ENCODE measurements around the gene TEX14.
"Not testable (repeated sequence)": the region's sequence is repeated elsewhere in the genome, so short reads cannot be mapped to it uniquely, and the experiment has no call there.

The TEX14 gene

DNA sequence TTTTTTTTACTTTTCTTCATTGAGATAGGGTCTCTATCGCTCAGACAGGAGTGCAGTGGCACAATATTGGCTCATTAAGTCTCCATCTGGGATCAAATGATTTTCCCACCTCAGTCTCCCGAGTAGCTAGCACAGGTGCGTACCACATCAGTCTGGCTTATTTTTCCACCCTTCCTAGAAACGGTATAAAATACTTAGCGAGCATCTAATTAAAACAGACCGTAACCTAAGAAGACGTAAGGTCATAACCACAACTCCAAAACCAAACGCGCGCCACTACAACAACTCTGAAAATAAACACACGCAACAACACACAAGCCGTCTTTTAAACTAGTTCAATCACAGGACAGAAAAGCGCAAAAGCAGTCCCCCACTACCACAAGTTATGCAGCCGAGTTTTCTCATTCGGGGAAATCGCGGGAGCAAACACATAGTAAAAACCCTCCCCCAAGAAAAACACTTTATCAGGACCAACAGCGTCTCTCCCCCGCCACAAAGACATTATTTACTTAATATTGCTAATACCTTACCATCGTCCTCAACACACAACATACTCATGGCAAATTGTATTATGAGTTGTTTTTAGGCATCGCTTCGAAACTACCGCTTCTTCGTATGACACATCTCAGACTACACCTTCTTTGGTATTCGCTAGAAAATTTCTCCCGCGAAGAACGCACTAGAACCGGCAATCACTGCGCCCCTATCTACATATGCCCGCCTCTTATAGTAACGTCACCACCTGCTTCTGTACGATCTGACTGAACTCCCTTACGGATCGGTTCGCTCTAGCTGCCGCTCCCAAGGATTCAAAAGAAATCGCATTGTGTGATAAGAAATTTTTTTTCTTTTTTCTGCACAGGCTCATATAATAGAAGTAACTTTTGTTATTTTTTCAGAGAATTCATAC is 32.8 kb downstream of the TEX14 start:
- DNase-seq (ENCODE audit: extremely low read depth in 1 of 2, low read depth in 1 of 2), result peak; percentile 39 to 72

DNA sequence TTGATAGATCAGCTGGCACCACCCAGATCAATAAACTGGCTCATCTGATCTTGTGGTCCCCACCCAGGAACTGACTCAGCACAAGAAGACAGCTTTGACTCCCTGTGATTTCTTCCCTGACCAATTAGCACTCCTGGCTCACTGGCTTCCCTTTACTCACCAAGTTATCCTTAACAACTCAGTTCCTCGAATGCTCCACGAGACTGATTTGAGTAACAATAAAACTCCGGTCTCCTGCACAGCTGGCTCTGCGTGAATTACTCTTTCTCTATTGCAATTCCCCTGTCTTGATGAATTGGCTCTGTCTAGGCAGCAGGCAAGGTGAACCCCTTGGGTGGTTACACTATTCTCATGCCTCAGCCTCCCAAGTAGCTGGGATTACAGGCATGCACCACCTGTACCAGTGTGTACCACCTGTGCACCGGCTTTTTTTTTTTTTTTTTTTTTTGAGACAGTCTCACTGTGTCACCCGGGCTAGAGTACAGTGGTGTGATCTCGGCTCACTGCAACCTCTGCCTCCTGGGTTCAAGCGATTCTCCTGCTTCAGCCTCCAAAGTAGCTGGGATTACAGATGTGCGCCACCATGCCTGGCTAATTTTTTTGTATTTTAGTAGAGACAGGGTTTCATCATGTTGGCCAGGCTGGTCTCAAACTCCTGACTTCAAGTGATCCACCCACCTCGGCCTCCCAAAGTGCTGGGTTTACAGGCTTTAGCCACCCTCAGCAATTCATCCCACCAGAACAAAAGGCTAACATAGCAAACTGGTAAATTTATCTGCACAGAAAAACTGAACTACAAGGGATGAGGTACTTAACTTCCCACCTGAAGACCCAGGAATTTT is 33.7 kb downstream of the TEX14 start:
- DNase-seq (ENCODE audit: extremely low read depth in 1 of 2, low read depth in 1 of 2), result not testable (repeated sequence)

- DNase-seq (ENCODE audit: extremely low read depth in 1 of 2, low read depth in 1 of 2), result no peak
Observed at GRCh38 chr17:58648236-58648635, 43.6 kb downstream of the TEX14 start.

DNA sequence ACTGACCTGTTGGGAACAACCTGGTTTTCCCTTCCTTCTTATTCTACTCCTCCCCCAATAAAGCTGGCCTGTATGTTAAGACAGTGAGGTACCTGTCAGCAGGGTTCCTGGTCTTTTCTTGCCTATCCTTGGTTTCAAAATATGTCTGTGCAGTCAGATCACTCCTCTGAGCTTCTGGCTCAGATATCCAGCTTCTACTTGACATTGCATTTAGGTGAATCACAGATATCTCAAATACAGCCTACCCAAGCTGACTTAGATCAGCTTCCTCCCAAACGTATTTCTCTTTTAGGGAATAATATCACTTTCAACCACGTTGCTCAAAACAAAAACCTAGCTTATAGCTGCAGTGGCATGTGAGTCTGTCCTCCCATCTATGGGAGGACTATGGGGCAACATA is 48.7 kb downstream of the TEX14 start:
- DNase-seq (ENCODE audit: extremely low read depth in 1 of 2, low read depth in 1 of 2), result no peak

- DNase-seq (ENCODE audit: extremely low read depth in 1 of 2, low read depth in 1 of 2), result no peak
Observed at GRCh38 chr17:58641887-58642311, 49.9 kb downstream of the TEX14 start.

GRCh38 chr17:58640202-58640601 is 51.6 kb downstream of the TEX14 start:
- DNase-seq (ENCODE audit: extremely low read depth in 1 of 2, low read depth in 1 of 2), result no peak

DNA sequence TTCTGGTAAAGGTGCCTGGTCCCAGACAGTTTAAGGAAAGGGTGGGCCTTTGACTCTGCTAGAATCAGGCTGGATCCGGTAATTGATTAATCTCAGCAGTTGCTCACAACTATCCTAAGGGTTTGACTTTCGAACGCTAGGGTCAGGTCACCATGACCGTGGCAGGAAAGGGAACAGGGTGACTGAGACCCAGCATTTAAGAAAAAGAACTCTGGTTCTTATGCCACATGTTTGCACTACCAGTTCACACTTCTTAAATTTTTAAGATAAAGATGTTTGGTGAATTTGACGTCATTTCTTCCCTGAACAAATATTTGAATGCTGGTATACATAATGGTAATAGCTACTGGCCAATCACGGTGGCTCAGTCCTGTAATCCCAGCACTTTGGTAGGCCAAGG is 52.2 kb downstream of the TEX14 start:
- no peak for DNase-seq (ENCODE audit: extremely low read depth in 1 of 2, low read depth in 1 of 2)

DNA sequence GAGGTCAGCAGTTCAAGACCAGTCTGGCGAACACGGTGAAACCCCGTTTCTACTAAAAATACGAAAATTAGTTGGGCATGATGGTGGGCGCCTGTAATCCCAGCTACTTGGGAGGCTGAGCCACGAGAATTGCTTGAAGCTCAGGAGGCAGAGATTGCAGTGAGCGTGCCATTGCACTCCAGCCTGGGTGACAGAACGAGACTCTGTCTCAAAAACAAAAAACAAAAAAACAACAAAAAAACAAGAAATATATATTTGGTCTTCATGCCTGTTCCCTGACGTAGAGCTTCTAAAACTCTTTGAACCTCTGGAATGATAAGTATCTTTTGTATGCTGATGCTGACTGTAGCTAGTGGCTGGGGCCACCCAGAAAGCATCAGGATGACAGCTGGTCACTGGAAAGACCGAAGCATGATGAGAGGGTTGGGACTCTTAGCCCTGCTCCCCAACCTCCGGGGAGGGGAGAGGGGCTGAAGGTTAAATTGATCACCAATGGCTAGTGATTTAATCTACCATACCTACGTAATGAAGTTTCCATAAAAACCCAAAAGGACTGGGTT is 54.8 kb downstream of the TEX14 start:
- DNase-seq (ENCODE audit: extremely low read depth in 1 of 2, low read depth in 1 of 2), result no peak

- DNase-seq (ENCODE audit: extremely low read depth in 1 of 2, low read depth in 1 of 2), result no peak
Observed at GRCh38 chr17:58632324-58633314, 59.2 kb downstream of the TEX14 start.

DNA sequence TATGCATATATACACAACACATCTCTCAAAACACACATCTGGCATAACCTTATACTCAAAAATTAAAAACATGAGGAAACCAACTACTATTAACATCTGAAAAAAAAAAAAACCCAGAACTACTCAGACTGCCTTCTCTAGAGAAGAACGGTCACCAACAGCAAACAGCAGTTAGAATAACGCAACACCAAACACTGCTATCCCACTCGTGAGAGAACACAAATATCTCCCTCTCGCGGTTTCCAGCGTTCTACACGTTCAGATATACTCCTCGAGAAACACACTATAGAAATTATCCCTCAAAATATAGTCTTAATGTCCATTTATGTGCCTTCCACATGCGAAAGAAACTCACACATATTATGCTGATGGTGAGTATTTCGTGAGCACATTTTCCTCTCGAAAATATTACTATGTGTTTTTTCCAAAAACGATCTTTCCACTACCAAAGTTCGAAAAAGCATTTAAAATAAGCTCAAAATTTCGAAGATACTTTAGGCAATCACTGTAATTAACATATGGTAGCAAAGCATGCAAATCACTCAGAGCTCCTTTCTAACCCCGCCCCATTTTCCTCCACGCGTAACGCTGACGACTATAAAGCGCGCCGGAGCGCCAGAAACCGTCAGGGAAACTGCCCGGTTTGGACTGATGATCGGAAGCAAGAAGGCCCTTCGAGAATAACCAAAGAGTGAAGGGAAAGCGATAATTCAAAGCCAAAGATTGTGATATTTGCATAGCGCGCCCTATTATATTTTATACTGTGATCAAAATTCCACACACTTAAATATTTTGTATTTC is 60.1 kb downstream of the TEX14 start:
- DNase-seq (ENCODE audit: extremely low read depth in 1 of 2, low read depth in 1 of 2), result peak; percentile 82 to 89

GRCh38 chr17:58630883-58631522 is 60.8 kb downstream of the TEX14 start:
- peak; percentile 13 to 38 for DNase-seq (ENCODE audit: extremely low read depth in 1 of 2, low read depth in 1 of 2)

GRCh38 chr17:58626905-58627304 is 64.9 kb downstream of the TEX14 start:
- no peak for DNase-seq (ENCODE audit: extremely low read depth in 1 of 2, low read depth in 1 of 2)

GRCh38 chr17:58624751-58625150 is 67.1 kb downstream of the TEX14 start:
- DNase-seq (ENCODE audit: extremely low read depth in 1 of 2, low read depth in 1 of 2), result no peak

DNA sequence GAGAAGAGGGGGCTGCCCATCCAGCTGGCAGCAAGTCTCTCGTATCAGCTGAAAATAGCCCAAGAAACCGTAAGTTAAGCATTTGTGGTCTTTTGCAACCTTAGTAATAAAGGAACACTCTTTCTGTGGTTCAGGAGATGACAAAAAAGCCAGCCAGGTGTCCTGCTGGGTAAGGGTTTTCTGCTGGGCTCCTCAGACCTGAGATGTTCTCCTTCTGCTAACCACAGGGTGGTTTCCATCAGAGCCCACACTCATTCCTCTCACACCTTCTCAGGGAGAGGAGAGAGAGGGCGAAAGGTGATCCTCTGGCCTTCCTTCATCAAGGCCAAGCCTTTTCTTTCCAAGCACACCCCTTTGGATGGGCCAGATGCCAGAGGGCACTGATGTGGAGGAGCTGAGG is 70.7 kb downstream of the TEX14 start:
- DNase-seq (ENCODE audit: extremely low read depth in 1 of 2, low read depth in 1 of 2), result no peak

DNA sequence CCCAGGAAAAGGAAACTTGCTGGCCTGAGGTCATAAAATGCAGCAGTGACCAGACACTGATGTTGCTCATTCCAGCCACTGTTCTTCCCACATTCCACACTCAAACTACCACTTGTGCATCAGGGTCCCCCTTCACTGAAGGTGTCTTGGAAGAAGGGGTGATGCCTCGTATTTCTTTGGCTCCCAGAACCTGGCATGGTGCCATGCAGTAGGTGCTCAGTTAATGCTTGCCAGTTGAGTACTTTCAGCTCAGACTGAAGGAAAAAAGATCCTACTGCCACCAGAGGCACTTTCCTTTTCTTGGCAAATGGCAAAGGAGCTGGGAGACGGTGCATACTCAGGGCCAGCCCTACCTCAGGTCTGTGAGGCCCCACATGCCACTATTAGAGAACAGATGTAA is 73.5 kb downstream of the TEX14 start:
- no peak for DNase-seq (ENCODE audit: extremely low read depth in 1 of 2, low read depth in 1 of 2)

DNA sequence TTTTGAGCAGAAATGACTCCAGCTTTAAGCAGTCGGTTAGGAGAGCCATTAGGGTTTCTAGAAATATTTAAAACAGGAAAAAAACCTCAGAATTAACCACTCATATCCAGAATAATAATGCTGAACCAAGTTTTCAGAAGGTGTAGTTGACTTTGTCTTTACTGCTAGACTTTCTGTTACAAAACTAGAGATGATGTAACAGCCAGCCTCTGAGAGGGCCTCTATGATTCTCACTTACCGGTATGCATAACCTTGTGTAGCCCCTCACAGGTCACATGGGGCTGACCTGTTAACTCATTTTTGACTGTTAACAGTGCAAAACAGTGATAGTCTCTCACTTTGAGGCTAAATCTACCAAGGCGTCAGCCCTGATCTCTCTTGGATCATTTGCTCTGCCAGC is 74.3 kb downstream of the TEX14 start:
- no peak for DNase-seq (ENCODE audit: extremely low read depth in 1 of 2, low read depth in 1 of 2)

GRCh38 chr17:58615768-58616659 is 75.8 kb downstream of the TEX14 start:
- DNase-seq (ENCODE audit: extremely low read depth in 1 of 2, low read depth in 1 of 2), result no peak

DNA sequence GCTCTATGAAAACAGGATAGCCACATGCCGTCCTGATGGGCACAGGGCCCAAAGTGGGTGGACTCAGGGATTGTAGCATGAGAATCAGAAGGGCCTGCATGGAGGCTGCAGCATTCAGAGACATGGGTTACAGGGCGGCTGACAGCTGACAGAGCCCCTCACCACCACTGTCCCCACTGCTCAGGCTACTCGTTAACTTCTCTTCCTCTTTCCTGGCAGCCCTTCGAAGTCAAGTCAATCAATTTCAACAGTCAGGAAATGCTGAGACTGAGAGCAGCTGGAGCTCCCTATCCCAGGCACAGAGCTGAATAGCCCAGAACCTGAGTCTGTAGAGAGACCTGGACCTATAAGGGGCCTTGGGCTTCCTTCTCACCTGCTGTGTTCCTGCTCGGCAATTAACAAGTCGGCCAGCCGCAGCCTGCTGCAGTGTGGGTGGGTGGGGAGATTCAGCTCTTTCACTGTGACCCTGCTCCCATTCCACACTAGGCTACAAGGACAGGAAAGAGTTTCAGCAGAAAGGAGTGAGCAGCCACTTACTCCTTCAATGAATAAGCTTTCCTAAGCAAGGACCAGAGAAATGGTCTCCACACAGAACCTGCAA is 76.9 kb downstream of the TEX14 start:
- DNase-seq (ENCODE audit: extremely low read depth in 1 of 2, low read depth in 1 of 2), result no peak

Measured in stimulated activated CD8-positive, alpha-beta memory T cell treated with anti-CD3 and anti-CD28 coated beads, Interleukin-7, amount 100 ng/mL, for 48 hours (primary cell).